CD4-positive, alpha-beta T cell (primary cell): ENCODE data around the gene BABAM2. TPM values are rescaled to one million over a fixed set of nuclear protein-coding genes. Genes with fewer than 3 reads are reported as not detected.

ENCODE experiments used
- ATAC-seq: fragments of 200-7000 bp; cut with Tn5 transposase; one replicate; pipeline ENCODE4 v1.10.0; 2022; ENCODE audit warnings: mild to moderate bottlenecking; ENCODE audit not compliant: poor library complexity
- CTCF ChIA-PET: fragments of 350-600 bp; sonication (Branson Sonifier 250); formaldehyde crosslinking; loops from one replicate; lab custom pipeline; 2021; ENCODE audit warnings: antibody characterized with exemption, inconsistent platforms; lab: Charles Lee
- POLR2A ChIA-PET: fragments of 350-600 bp; sonication (Branson Sonifier 250); formaldehyde crosslinking; loops from one replicate; lab custom pipeline; 2021; ENCODE audit warnings: antibody characterized with exemption, inconsistent platforms; lab: Charles Lee
- DNase-seq, 14 experiments: peaks; one replicate each; pipeline ENCODE4 v3.0.0-alpha.2; 2013 to 2020; ENCODE audit warnings: mixed read lengths in 2 of 14
- H3K27ac ChIP-seq, 2 donors: one replicate each; pipeline versions ENCODE4 v1.5.1 to v1.7.0; 2013; ENCODE audit warnings: low read length in 2 of 2, low read depth in 1 of 2, mild to moderate bottlenecking in 1 of 2
- H3K27me3 ChIP-seq, 2 experiments: 1 replicate in 1 of 2; 2 replicates in 1 of 2; pipeline versions ENCODE4 v1.6.1 to v1.7.0; 2013; ENCODE audit warnings: low read length in 2 of 2, control low read depth in 1 of 2, mild to moderate bottlenecking in 1 of 2, moderate library complexity in 1 of 2; ENCODE audit not compliant: insufficient read depth in 2 of 2, control insufficient read depth in 1 of 2
- H3K36me3 ChIP-seq: one replicate; pipeline ENCODE4 v1.6.1; 2013; ENCODE audit warnings: low read length, control low read depth; ENCODE audit not compliant: insufficient read depth
- H3K4me1 ChIP-seq: one replicate; pipeline ENCODE4 v1.6.1; 2013; ENCODE audit warnings: low read length, control low read depth; ENCODE audit not compliant: insufficient read depth
- H3K4me3 ChIP-seq: one replicate; pipeline ENCODE4 v1.5.1; 2013; ENCODE audit warnings: mild to moderate bottlenecking, low read length, moderate library complexity
- H3K9me3 ChIP-seq, 2 experiments: 1 replicate in 1 of 2; 2 replicates in 1 of 2; pipeline versions ENCODE4 v1.6.1 to v1.7.0; 2013; ENCODE audit warnings: low read length in 2 of 2, mild to moderate bottlenecking in 2 of 2, control low read depth in 1 of 2, moderate library complexity in 1 of 2; ENCODE audit not compliant: control insufficient read depth in 1 of 2, insufficient read depth in 1 of 2
- H3K27ac Mint-ChIP-seq: one replicate; pipeline ENCODE4 v1.8.0; 2020; ENCODE audit warnings: mixed read lengths
- H3K27me3 Mint-ChIP-seq: one replicate; pipeline ENCODE4 v1.8.0; 2021; ENCODE audit warnings: mixed read lengths
- H3K36me3 Mint-ChIP-seq: one replicate; pipeline ENCODE4 v1.8.0; 2021; ENCODE audit warnings: low read depth, mixed read lengths
- H3K4me1 Mint-ChIP-seq: one replicate; pipeline ENCODE4 v1.8.0; 2021; ENCODE audit warnings: low read depth, mixed read lengths
- H3K4me3 Mint-ChIP-seq: one replicate; pipeline ENCODE4 v1.8.0; 2020; ENCODE audit warnings: mild to moderate bottlenecking, mixed read lengths
- H3K9me3 Mint-ChIP-seq: one replicate; pipeline ENCODE4 v1.8.0; 2020; ENCODE audit warnings: mixed read lengths
- CTCF ChIP-seq: fragments of 200-600 bp; IDR thresholded peaks from one replicate; pipeline ENCODE4 v1.8.0; 2022; ENCODE audit warnings: antibody characterized with exemption, mild to moderate bottlenecking
- intact Hi-C, 2 experiments: fragments of 100-400 bp; cut with DNase I in 1 of 2; cut with micrococcal nuclease in 1 of 2; formaldehyde crosslinking; loops; one replicate each; pipeline versions ENCODE4 v1.15.1 to v1.9.0; 2023 to 2025; cut with DNase I, micrococcal nuclease
- total RNA-seq, 174 experiments: library from RNA in 2 of 174; stranded (reverse) in 2 of 174; gene quantifications; one replicate each; pipeline ENCODE4 v1.2.3 and lab custom pipeline; 2021 to 2026

Gene BABAM2
- total RNA-seq, 2 experiments from 2014 or later = 29.2 to 32.8 TPM

- no peak overlapping the region for H3K27ac Mint-ChIP-seq
- POLR2A ChIA-PET = no interaction called here
- H3K9me3 Mint-ChIP-seq = no peaks in the 10 kb centered on the region
- no peaks in the 10 kb centered on the region for H3K4me1 Mint-ChIP-seq
- no peak overlapping the region for H3K4me3 Mint-ChIP-seq
- no peak for ATAC-seq
- no peaks in the 10 kb centered on the region for H3K27me3 Mint-ChIP-seq
- TF ChIP-seq CTCF = no peak
- peaks cover 21% of the 10 kb centered on the region for H3K36me3 Mint-ChIP-seq
- Histone ChIP-seq H3K36me3 (no peaks in the 10 kb centered on the region), H3K9me3 (no peaks in the 10 kb centered on the region), H3K4me1 (no peaks in the 10 kb centered on the region), H3K27ac (no peak overlapping the region), H3K4me3 (no peak overlapping the region), H3K27me3 (no peaks in the 10 kb centered on the region)
- intact Hi-C loops = no loop called here
- no peak for DNase-seq
- CTCF ChIA-PET = no interaction called here
These were observed 142.3 kb downstream of the BABAM2 start for GRCh38 chr2:28032816-28033215.

- ChIA-PET CTCF (no interaction called here), POLR2A (no interaction called here)
- no peaks in the 10 kb centered on the region for H3K4me1 ChIP-seq
- no peak overlapping the region for H3K4me3 ChIP-seq
- TF ChIP-seq CTCF = no peak
- H3K9me3 ChIP-seq = no peaks in the 10 kb centered on the region
- Mint-ChIP-seq H3K36me3 (peaks cover 11% of the 10 kb centered on the region), H3K4me3 (no peak overlapping the region), H3K9me3 (no peaks in the 10 kb centered on the region), H3K27me3 (no peaks in the 10 kb centered on the region), H3K27ac (no peak overlapping the region), H3K4me1 (peaks cover 9% of the 10 kb centered on the region)
- H3K27me3 ChIP-seq = no peaks in the 10 kb centered on the region
- no peaks in the 10 kb centered on the region for H3K36me3 ChIP-seq
- no peak overlapping the region for H3K27ac ChIP-seq
- DNase-seq (no peak), ATAC-seq (no peak)
- intact Hi-C loops = no loop called here
These were observed 144.2 kb downstream of the BABAM2 start for GRCh38 chr2:28034696-28035095.

- Mint-ChIP-seq H3K27me3 (no peaks in the 10 kb centered on the region), H3K4me1 (peaks cover 10% of the 10 kb centered on the region), H3K4me3 (no peak overlapping the region), H3K9me3 (no peaks in the 10 kb centered on the region), H3K36me3 (peaks cover 11% of the 10 kb centered on the region), H3K27ac (no peak overlapping the region)
- DNase-seq (no peak), ATAC-seq (no peak)
- no peaks in the 10 kb centered on the region for H3K27me3 ChIP-seq
- H3K4me3 ChIP-seq = no peak overlapping the region
- no peak for TF ChIP-seq CTCF
- H3K4me1 ChIP-seq = no peaks in the 10 kb centered on the region
- intact Hi-C loops = no loop called here
- ChIA-PET POLR2A (no interaction called here), CTCF (no interaction called here)
- H3K27ac ChIP-seq = no peak overlapping the region
- H3K9me3 ChIP-seq = no peaks in the 10 kb centered on the region
- no peaks in the 10 kb centered on the region for H3K36me3 ChIP-seq
These were observed 144.7 kb downstream of the BABAM2 start for GRCh38 chr2:28035163-28035690.
